Smooth muscle cell of the brain vasculature (primary cell): ENCODE data around the gene IRX5.
A peak's percentile ranks its signal among the peaks of the same experiment; 100 is the strongest.

Source experiments
- DNase-seq: peaks from one replicate; pipeline ENCODE4 v3.0.0-alpha.2; 2012; ENCODE audit warnings: low read depth, low spot score

IRX5 gene

DNA sequence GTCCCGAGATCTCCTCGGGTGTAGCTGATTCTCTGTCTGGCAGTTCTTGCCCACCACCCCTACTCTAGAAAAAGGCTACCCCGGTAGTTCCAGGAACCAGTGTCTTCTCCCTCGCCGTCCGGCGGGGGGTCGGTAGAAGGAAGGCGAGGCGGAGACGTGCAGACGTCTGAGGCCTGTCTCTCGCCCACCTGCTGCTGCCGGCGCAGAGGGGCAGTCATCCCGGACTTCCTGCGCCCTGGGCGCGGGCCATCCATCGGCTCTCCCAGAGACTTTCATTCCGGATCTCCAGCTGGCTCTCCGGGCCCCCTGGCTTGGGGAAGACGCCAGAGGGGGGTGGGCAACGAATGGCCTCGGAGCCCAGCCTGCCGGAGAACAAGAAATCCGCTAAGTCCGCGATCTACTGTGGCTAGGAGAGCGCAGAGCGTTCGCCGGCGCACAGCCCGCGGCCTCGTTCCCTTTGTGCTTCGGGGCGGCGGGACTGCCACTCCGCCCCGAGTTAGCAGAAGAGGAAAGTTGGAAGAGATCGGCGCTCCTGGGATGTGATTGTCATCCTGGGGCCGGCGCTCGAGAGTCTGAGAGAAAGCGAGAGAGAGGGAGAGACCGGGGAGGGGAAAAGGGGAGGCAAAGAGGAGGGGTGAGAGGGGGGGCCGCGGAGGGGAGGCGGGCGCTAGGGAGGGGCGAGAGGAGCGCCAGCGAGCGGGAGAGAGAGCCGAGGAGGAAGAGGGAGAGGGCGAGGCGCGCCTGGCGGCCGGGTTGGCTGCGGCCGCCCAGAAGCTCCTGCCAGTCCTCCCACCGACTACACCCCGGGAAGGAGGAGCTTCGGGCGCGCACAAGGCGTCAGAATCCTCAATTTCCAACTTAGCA is at the start of gene IRX5:
TSS of gene IRX5 (plus strand) at position 861 of the 864 bp plus-strand sequence. CDS start 334 bp downstream, outside the sequence.
- DNase-seq, result peak; percentile 86

DNA sequence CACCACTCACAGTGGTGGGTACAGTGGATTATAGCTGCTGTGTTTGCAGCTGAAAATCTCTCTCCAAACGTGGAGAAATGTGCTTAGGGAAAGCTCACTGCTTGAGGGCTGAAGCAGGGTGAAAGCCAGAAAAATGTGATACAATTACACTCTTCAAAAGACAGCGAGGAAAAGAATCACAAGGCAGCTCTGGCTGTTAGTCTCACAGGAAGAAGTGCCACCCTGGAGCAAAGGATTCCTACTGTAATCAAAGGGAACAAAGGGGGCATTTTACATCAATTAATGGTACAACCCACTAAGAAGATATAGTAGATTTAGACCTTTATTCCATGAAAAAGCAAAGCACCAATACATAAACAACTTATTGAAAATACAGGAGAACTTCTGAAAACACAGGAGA is 48.1 kb upstream of the IRX5 start:
- DNase-seq, result no peak

DNA sequence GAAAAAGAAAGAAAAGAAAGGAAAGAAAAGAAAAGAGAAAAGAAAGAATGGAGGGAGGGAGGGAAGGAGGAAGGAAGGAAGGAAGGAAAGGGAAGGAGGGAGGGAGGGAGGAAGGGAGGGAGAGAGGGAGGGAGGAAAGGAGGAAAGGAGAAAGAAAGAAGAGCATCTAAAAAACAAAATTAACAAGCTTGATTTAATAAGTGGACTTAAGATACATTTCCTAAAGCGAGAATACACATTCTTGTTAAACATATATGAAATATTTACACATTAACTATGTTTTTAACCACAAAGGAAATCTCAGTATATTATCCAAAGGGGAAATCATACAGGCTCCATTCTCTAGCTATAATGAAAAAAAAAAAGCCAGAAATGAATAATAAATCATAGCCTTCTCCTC is 47.3 kb upstream of the IRX5 start:
- no peak for DNase-seq

DNA sequence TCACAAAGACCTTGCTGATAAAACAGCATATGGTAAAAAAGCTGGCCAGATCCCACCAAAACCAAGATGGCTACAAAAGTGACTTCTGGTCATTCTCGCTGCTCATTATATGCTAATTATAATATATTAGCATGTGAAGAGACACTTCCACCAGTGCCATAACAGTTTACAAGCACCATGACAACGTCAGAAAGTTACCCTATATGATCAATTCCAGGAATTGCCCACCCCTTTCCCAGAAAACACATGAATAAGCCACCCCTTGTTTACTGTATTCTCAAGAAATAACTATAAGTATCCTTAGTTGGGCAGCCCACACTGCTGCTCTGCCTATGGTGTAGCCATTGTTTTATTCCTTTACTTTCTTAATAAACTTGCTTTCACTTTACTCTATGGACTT is 44.6 kb upstream of the IRX5 start:
- DNase-seq, result no peak

DNA sequence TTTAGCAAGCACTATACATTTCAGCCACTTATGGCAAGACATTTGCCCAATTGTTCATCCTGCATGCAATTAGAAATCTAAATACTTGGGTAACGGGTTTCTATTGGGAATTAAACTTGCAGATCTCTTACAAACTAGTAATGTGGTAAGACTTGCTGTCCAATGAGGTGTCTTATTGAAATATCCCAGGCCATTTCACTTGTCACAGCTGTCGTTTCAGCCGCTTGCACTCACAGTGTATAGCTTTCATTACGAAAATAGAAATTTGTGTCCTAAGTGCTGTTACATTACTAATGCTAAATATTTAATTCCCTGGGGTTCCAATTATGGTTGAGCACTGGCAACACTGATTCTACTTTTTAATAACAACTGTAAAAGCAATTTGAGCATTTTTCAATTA is 40.3 kb upstream of the IRX5 start:
- no peak for DNase-seq

DNA sequence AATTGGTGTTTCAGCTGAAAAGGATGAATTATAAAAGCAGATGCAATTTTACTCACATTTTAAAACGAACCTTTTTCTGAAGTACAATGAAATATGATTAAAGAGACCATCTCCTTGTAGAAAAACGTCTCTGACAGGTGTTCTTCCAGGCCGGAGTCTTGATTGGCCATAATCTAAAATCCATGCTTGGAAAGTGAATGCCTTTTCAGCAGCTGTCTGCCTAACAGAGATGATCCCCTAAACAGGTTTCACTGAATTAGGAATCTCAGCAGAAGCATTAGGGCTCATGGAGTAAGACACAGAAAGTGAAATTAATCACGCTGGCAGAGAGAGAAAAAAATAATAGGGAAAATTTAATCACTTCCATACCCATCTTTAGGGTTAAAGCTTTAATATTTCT is 39.3 kb upstream of the IRX5 start:
- DNase-seq, result no peak

DNA sequence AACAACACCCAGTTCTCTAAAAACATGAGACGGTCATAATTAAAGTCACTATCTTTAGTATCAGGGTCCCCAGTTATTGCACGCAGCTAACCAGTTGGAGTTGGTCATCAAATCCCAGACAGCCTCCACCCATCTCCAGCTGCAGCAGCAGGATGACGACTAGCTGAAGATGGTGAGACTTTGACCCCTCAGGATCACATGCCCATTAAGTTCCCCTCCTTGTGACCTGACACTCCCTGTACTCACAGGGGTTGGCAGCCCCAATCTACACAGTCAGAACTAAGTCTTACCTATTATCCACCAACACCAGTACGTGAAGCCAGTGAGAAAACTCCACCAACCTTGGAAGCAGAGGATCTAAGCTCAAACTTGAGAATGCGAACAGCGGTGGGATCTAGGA is 37.7 kb upstream of the IRX5 start:
- no peak for DNase-seq

DNA sequence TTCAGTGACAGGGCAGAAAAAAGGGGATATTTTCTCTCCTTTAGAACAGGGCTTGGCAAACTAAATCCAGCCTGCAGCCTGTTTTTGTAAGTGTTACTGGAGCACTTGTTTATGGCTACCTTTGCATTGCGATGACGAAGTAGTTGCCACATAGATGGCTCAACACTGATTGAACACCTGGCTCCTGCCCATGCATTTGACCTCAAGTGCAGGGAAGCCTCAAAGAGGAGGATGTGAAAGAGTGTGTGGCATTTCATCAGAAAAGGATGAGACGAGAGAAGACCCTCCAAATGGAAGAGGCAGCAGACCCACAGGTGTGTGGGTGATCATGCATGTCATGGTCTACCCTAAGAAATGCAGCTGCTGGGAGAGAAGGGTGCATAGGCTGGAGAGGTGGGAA is 32.7 kb upstream of the IRX5 start:
- DNase-seq, result no peak

DNA sequence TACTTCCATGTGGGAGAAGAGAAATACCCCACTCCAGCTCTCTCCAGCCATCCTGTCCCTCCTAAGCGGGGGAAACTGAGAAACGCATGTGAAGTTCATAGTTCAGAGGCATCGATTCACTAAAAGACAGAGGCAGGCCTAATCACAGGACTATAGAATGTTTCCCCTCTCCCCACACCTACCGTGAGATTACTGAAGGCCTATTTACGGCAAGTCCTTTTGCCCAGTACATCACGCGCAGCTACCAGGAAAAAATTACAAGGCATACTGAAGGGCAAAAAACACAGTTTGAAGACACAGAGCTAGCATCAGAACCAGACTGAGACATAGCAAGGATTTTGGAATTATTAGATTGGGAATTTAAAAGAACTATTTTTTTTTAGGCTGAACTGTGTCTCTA is 29.1 kb upstream of the IRX5 start:
- no peak for DNase-seq

DNA sequence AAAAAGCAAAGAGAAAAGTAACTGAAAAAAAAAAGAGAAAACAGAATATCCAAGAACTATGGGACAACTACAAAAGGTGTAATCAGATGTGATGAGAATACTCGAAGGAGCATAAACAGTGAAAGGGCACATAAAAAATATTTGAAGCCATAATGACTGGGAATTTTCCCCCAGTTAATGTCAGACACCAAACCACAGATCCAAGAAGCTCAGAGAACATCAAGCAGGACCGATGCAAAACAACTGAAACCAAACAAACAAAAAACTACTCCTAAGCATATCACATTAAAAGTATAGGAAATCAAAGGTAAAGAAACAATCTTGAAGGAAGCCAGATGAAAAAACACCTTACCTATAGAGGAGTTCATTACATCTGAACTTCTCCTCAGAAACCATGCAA is 27.6 kb upstream of the IRX5 start:
- no peak for DNase-seq

DNA sequence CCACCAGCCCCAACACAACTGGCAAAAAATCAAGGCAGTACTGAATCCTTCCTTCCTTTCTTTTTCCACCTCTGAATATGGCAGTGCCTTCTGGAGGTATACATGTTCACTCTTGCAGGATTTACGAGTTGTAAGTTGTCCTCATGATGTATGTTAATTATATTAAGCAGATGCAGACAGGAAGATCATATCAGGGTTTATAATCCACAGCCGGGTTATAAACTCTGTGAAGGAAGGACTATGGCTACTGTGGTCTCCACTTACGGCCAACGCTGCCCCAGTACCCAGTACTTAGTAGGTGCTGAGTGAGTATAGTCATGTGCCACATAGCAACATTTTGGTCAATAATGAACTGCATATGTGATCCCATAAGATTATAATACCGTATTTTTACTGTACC is 19.6 kb upstream of the IRX5 start:
- no peak for DNase-seq

DNA sequence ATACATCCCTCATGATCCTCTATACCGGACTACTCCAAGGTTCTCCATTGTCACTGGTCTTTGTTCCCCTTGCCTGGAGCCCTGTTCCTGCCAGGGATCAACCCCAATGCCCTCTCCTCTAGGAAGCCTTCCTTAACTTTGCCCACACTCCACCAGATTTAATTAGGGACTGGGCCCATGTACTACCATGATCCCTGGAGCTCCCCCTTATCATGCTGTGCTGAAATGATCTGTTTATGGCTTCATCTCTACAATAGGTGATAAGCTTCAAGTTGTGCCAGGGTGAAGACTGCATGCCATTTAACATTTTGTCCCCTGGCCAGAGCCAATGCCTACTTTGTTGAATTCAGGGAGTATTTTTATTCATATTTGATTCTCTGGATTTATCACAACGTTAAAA is 17.9 kb upstream of the IRX5 start:
- no peak for DNase-seq

DNA sequence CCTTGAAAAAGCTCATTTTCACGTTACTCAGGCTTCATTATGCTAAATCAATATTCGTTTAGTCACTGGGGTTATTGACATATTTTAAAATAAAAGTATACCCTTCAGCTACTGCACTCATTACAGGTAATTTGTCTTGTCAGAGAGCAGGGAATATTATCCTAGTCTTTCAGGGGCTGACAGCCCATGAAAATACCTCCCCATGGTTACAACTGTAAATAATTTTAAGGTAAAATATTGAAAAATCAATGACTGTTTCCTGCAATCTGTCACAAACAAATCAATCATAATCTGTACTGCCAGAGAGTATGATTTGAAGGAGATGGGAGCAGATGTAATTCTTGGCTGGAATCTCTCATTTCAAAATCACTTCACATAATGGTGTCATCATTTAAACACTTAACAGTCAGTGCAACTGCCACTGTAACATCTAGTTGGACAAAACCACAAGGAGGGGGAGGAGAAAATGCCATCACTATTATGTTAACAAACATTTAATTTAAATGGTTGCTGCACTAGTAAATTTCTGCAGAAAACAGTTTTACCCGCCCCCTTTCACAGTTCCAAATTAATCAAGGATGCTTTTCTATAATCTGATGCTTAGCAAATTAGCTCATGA is 9.3 kb upstream of the IRX5 start:
- no peak for DNase-seq

DNA sequence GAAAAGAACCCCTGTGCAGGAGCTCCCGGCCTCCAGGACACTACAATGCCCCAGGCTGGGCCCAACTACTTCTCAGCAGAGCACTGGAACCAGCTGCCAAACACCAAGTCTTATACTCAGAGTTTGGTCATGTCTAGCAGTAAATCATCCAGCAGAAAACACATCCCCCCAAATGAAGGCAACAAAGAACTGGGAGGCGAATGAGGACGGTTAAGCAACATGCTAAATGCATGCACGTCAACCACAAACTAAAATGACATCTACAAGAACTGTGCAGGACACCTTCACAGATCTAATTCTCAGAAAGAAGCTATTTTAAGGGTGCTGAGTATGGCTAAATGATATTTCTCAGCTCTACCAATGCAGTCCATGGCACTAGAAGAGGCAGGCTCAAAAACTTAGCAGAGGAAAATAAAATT is 7.6 kb upstream of the IRX5 start:
- no peak for DNase-seq

DNA sequence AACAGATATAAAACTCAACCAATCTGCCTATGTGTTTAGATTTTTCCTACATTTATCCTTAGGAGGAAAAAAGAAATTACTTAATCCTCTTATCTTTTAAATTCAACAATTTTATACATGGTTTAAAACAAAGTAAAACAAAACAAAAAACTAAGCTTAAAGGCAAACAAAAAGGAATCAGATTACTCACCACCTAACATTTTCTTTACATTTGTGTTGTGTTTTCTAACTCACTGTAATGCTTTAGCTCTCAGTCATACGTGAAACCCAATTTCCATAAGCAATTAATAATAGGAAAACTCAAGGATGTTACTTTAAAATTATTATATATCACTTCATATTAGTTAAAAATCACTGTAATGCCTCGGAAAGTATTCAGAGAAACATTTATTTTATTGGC is 6.7 kb upstream of the IRX5 start:
- no peak for DNase-seq

DNA sequence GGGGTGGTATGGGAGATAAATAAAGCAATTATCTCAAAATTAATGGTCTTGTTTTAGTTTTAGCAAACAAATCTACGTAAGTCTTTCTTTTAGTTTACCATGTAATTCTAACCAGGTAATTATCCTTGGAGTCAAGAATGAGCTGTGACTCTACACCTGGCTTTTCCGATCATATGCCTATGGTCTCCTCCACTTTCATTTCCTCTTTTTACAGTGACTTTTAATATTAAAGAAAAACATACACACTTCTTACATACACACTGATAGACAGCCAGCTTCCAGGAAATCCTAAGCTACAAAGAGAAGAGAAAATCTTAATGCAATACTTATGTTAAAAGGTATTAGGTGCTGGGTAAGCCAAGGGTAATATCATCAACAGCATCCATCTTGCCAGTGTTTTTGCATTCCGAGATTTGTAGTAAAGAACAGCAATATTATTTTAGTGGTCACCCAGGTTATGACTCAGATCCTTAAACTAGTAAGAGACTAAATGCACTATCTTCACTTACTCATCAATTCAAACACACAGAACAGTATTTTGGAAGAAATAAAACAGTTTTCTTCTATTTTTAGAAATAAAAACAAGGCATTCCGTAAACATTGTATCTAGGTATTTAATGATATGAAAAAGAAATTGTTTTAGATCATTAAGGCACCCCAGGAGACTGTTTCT is 4.4 kb upstream of the IRX5 start:
- no peak for DNase-seq

DNA sequence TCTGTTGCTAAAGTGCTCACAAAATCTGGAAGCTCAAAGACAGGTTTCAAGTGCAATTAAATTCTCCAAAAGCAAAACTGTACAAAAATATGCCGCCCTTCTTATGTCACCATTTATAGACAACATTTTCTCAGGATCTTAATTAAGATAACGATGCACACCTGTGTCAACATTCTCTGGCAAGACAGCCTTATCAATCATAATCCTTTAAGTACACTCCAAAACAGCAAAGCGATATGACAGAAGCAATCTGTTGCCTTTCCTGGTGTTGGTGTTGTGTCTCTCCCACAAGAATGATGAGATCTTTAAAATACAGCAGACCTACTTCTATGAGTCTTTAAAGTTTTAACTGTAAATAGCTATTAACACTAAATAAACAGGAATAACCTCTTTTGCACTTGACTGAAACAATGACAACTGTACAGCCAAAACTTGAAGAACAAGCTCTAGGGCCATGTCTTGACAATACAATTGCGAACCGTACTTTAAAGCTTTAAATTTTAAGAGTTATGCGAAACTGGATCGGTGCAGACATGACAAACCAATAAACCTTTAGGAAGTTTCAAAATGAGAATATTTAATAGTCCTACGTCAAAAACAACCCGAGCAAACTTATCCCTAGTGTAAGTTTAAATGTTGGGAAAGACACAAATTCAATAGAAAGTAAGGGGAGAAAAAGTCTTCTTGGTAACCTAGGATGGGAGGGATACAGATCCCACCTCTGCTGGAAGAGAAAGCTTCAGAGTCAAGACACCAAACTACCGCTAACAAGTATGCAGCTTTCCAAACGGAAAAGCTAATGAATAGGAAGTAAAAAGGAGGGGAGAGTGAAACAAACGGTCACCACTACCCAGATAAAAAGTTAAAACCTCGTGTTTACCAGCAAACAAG is 3.3 kb upstream of the IRX5 start:
- no peak for DNase-seq

DNA sequence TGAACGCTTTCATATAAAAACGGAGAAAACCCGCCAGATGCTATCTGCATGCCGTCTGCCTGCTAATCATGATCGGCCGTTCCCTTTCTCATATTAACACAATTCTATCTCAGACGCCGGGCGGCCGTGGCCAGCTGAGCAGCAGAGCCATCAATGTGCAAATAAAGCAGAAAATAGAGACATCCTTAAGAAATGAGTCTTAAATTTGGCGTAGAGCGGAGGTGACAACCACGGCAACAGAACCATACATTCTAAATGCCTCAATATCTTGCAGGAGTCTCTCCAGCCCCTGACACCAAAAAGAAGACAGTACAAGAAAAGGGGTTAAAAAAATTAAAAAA is 2.7 kb upstream of the IRX5 start:
- no peak for DNase-seq

DNA sequence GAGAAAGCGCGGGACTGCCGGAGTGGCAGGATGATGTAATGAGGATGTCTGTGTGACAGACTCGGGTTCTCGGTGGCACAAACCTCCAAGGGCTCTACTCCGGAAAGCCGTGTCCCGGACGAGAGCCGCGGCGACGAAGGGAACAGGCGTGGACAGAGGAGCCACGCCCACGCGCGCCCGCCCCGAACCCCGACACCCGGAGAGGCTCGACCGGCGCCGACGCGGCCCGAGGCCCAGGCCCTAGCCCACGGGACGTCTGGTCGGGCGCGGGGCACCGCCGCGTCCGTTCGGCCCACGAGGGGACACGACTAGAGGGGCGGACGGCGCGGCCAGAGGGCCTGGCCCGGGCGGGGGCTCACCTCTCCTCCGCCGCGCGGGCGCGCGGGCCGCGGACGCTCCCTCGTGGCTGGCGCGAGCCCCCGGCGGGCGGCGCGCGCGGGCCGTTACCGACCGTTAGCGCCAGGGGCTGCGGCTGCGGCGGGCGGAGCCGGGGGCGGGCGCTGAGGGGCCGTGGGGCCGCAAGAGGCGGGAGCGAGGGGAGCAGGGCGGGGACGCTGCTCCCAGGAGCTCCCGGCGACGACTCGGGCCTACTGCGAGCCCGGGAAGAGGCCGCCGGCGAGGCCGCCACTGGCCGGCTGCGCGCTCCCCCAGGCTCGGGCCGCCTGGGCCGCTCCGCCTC is 2.1 kb upstream of the IRX5 start:
- DNase-seq, result no peak

DNA sequence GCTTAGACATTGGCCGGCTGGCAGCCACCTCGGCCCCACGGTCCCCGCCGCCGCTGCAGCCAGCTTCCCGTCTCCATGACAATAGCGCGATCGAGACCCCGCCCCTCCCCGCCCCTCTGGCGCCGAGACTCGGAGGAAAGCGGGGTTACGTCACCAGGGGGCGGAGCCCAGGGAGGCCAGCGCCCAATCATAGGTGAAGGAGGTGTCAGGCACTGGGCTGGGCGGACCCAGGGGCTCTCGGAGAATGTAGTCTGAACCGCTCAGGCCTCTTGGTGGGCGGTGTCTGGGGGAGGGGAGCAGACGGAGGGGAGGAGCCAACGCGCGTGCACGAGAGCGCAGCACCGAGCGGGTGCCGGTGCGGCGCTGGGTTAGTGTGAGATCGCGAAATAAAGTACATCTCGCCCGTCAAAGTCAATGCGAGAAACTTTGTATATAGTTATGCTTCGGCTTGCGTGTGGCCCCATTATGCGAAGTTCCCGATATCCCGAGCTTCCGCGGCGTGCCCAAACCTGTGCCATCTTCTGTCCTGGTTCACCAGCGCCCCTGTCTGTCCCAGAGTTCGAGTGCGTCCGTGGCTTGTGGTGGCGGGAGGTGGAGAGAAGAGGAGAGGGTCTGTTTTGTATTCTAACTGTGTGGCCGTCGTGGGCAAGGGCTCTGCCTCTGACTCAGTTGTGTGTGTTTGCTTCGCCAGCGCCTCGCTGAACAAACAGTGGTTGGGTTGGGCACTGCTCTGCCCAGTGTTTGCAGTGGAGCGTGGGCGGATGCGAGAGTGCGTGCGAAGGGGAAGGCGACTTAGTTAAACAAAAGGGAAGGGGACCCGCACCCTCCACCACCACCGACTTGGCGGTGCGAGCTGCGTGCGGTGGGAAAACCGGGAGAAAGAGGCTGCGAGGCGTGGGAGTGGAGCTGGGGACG is 1.3 kb upstream of the IRX5 start:
- DNase-seq, result peak; percentile 97

DNA sequence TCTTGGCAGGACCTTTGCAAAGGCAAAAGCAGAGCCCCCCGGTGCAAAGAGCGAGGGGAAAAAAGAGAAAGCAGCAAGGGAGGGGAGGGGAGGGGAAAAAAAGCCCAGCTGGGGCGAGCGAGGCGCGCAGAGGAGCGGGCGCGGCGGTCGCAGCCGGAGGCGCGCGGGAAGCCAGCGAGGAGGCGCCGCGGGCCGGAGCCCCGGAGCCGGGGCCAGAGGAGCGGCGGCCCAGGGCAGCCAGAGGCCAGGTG is 129 bp downstream of the IRX5 start:
- DNase-seq, result no peak
